Measurements from ENCODE around the gene MOB1A.
"Not testable (repeated sequence)": the region's sequence is repeated elsewhere in the genome, so short reads cannot be mapped to it uniquely, and the experiment has no call there.

Gene MOB1A

GRCh38 chr2:74188018-74188601, 9.4 kb upstream of the MOB1A start:
- Histone ChIP-seq H3K27ac (ENCODE audit: low read depth, low read length, poor library complexity, severe bottlenecking) (peak overlapping the region; percentile 56), H3F3A (ENCODE audit: insufficient read depth, low read length) (0 out of 2 replicates have a peak, but pooled peaks cover 6% of the 10 kb centered on the region), H3K4me1 (ENCODE audit: insufficient read depth, low read length, severe bottlenecking) (peaks cover 58% of the 10 kb centered on the region), H3K9me3 (ENCODE audit: low read length) (no peaks in the 10 kb centered on the region), H3K9ac (ENCODE audit: low read length) (no peak overlapping the region), H3K79me2 (ENCODE audit: insufficient read depth, low read length) (no peaks in the 10 kb centered on the region), H4K20me1 (ENCODE audit: insufficient read depth, low read length) (no peaks in the 10 kb centered on the region), H3K9me2 (ENCODE audit: low read depth, low read length) (no peaks in the 10 kb centered on the region), H3K36me3 (ENCODE audit: insufficient read depth, low read length) (no peaks in the 10 kb centered on the region), H3K4me3 (ENCODE audit: low read depth, low read length, poor library complexity, severe bottlenecking) (no peak overlapping the region), H3K4me2 (ENCODE audit: low read length) (no peak overlapping the region), H2AFZ (ENCODE audit: low read length) (no peak overlapping the region), H3K27me3 (ENCODE audit: insufficient read depth, low read length) (no peaks in the 10 kb centered on the region)
- TF ChIP-seq, protein P1, sequence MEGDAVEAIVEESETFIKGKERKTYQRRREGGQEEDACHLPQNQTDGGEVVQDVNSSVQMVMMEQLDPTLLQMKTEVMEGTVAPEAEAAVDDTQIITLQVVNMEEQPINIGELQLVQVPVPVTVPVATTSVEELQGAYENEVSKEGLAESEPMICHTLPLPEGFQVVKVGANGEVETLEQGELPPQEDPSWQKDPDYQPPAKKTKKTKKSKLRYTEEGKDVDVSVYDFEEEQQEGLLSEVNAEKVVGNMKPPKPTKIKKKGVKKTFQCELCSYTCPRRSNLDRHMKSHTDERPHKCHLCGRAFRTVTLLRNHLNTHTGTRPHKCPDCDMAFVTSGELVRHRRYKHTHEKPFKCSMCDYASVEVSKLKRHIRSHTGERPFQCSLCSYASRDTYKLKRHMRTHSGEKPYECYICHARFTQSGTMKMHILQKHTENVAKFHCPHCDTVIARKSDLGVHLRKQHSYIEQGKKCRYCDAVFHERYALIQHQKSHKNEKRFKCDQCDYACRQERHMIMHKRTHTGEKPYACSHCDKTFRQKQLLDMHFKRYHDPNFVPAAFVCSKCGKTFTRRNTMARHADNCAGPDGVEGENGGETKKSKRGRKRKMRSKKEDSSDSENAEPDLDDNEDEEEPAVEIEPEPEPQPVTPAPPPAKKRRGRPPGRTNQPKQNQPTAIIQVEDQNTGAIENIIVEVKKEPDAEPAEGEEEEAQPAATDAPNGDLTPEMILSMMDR (IDR thresholded peaks at IDR 0.05; ENCODE audit: low read length), result no peak
- TF ChIP-seq EZH2 (IDR thresholded peaks at IDR 0.05; ENCODE audit: borderline replicate concordance, low read length), result no peak

GRCh38 chr2:74186706-74187105, 8.0 kb upstream of the MOB1A start:
- not testable (repeated sequence) for H3F3A ChIP-seq (ENCODE audit: insufficient read depth, low read length); H3K27me3 ChIP-seq (ENCODE audit: insufficient read depth, low read length); H3K79me2 ChIP-seq (ENCODE audit: insufficient read depth, low read length); H4K20me1 ChIP-seq (ENCODE audit: insufficient read depth, low read length); H2AFZ ChIP-seq (ENCODE audit: low read length); H3K4me2 ChIP-seq (ENCODE audit: low read length); H3K36me3 ChIP-seq (ENCODE audit: insufficient read depth, low read length); H3K9me2 ChIP-seq (ENCODE audit: low read depth, low read length); H3K9ac ChIP-seq (ENCODE audit: low read length); H3K9me3 ChIP-seq (ENCODE audit: low read length); H3K4me3 ChIP-seq (ENCODE audit: low read depth, low read length, poor library complexity, severe bottlenecking)
- Histone ChIP-seq H3K4me1 (ENCODE audit: insufficient read depth, low read length, severe bottlenecking) (peaks cover 59% of the 10 kb centered on the region), H3K27ac (ENCODE audit: low read depth, low read length, poor library complexity, severe bottlenecking) (peak overlapping the region; percentile 95)

DNA sequence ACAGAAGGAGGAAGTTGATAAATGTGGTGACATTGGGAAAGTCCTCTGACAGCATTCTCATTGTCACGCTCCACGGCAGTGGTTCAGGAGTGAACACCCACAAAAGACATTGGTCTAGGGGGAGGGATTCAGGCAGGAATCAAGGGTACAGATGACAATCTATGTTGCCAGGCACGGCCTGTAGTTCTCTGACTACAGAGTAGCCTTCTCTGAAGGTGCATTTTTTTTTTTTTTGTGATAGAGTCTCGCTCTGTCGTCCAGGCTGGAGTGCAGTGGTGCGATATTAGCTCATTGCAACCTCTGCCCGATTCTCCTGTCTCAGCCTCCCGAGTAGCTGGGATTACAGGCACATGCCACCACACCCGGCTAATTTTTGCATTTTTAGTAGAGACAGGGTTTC, 7.4 kb upstream of the MOB1A start:
- Histone ChIP-seq H3K9me3 (ENCODE audit: low read length) (no peaks in the 10 kb centered on the region), H3K27me3 (ENCODE audit: insufficient read depth, low read length) (no peaks in the 10 kb centered on the region), H3K9ac (ENCODE audit: low read length) (peak overlapping the region; percentile 25; the same call in 1 of the 2 replicates), H3K27ac (ENCODE audit: low read depth, low read length, poor library complexity, severe bottlenecking) (peak overlapping the region; percentile 95), H3K4me1 (ENCODE audit: insufficient read depth, low read length, severe bottlenecking) (peaks cover 59% of the 10 kb centered on the region), H3F3A (ENCODE audit: insufficient read depth, low read length) (0 out of 2 replicates have a peak, but pooled peaks cover 6% of the 10 kb centered on the region), H3K4me3 (ENCODE audit: low read depth, low read length, poor library complexity, severe bottlenecking) (peak overlapping the region; percentile 50), H3K9me2 (ENCODE audit: low read depth, low read length) (no peaks in the 10 kb centered on the region), H3K36me3 (ENCODE audit: insufficient read depth, low read length) (no peaks in the 10 kb centered on the region), H3K79me2 (ENCODE audit: insufficient read depth, low read length) (no peaks in the 10 kb centered on the region), H2AFZ (ENCODE audit: low read length) (no peak overlapping the region), H4K20me1 (ENCODE audit: insufficient read depth, low read length) (no peaks in the 10 kb centered on the region), H3K4me2 (ENCODE audit: low read length) (peak overlapping the region; percentile 64)
- TF ChIP-seq EZH2 (IDR thresholded peaks at IDR 0.05; ENCODE audit: borderline replicate concordance, low read length), result no peak
- TF ChIP-seq, protein P1 (IDR thresholded peaks at IDR 0.05; ENCODE audit: low read length), result no peak

GRCh38 chr2:74183878-74184277, 5.2 kb upstream of the MOB1A start:
- H2AFZ ChIP-seq (ENCODE audit: low read length), result no peak overlapping the region
- no peak overlapping the region for H3K4me3 ChIP-seq (ENCODE audit: low read depth, low read length, poor library complexity, severe bottlenecking)
- H3K27ac ChIP-seq (ENCODE audit: low read depth, low read length, poor library complexity, severe bottlenecking), result peak overlapping the region; percentile 74
- no peaks in the 10 kb centered on the region for H3K27me3 ChIP-seq (ENCODE audit: insufficient read depth, low read length)
- H3K9me3 ChIP-seq (ENCODE audit: low read length), result no peaks in the 10 kb centered on the region
- H3K9me2 ChIP-seq (ENCODE audit: low read depth, low read length), result no peaks in the 10 kb centered on the region
- TF ChIP-seq, protein P1 (IDR thresholded peaks at IDR 0.05; ENCODE audit: low read length), result no peak
- TF ChIP-seq EZH2 (IDR thresholded peaks at IDR 0.05; ENCODE audit: borderline replicate concordance, low read length), result no peak
- H3K36me3 ChIP-seq (ENCODE audit: insufficient read depth, low read length), result no peaks in the 10 kb centered on the region
- H3K9ac ChIP-seq (ENCODE audit: low read length), result no peak overlapping the region; the same call in 1 of the 2 replicates
- no peak overlapping the region for H3K4me2 ChIP-seq (ENCODE audit: low read length)
- H3K79me2 ChIP-seq (ENCODE audit: insufficient read depth, low read length), result no peaks in the 10 kb centered on the region
- peaks cover 65% of the 10 kb centered on the region for H3K4me1 ChIP-seq (ENCODE audit: insufficient read depth, low read length, severe bottlenecking)
- H3F3A ChIP-seq (ENCODE audit: insufficient read depth, low read length), result peaks cover 12% of the 10 kb centered on the region; the same call in 1 of the 2 replicates
- H4K20me1 ChIP-seq (ENCODE audit: insufficient read depth, low read length), result no peaks in the 10 kb centered on the region

Data from OCI-LY1 (cell line).